HepG2 (cell line): Measurements from ENCODE around the gene FKBP5. TPM values are rescaled to one million over a fixed set of nuclear protein-coding genes. Genes with fewer than 3 reads are reported as not detected.

Source experiments
- ARID5B ChIP-seq: IDR thresholded peaks from 2 replicates; pipeline ENCODE4 v1.4.0; 2020; ENCODE audit warnings: mild to moderate bottlenecking, missing genetic modification reagents
- DNMT1 ChIP-seq: sonication (generic); formaldehyde crosslinking; IDR thresholded peaks from 2 replicates; pipeline ENCODE4 v1.5.1; 2020; ENCODE audit warnings: mild to moderate bottlenecking, missing genetic modification reagents
- GATAD1 ChIP-seq: IDR thresholded peaks from 2 replicates; pipeline ENCODE4 v1.6.1; 2016; ENCODE audit warnings: missing genetic modification reagents, missing compliant biosample characterization
- HNRNPK ChIP-seq: fragments of 200-400 bp; formaldehyde crosslinking; IDR thresholded peaks from 2 replicates; pipeline ENCODE4 v1.6.1; 2018; ENCODE audit warnings: low read length, low read depth, moderate library complexity, mild to moderate bottlenecking; ENCODE audit not compliant: poor library complexity, severe bottlenecking
- KAT7 ChIP-seq: IDR thresholded peaks from 2 replicates; pipeline ENCODE4 v1.6.1; 2018; ENCODE audit warnings: borderline replicate concordance, missing compliant biosample characterization
- KLF9 ChIP-seq: IDR thresholded peaks from 2 replicates; pipeline ENCODE4 v1.6.1; 2016; ENCODE audit warnings: low read depth
- ONECUT2 ChIP-seq: sonication (generic); formaldehyde crosslinking; IDR thresholded peaks from 2 replicates; pipeline ENCODE4 v1.4.0; 2020; ENCODE audit warnings: missing genetic modification reagents
- RXRB ChIP-seq: IDR thresholded peaks from 2 replicates; pipeline ENCODE4 v1.6.1; 2016; ENCODE audit warnings: borderline replicate concordance, missing genetic modification reagents, missing compliant biosample characterization
- SNRNP70 ChIP-seq: fragments of 200-400 bp; formaldehyde crosslinking; IDR thresholded peaks from 2 replicates; pipeline ENCODE4 v1.6.1; 2017; ENCODE audit warnings: mild to moderate bottlenecking, low read depth, low read length, moderate library complexity
- THAP11 ChIP-seq: IDR thresholded peaks from 2 replicates; pipeline ENCODE4 v1.6.1; 2016; ENCODE audit warnings: missing biosample characterization, missing genetic modification reagents
- ZBTB40 ChIP-seq, 2 experiments: fragments of 450-650 bp in 1 of 2; sonication (generic) in 1 of 2; formaldehyde crosslinking in 1 of 2; IDR thresholded peaks; 2 replicates each; pipeline versions ENCODE4 v1.6.1 to v1.8.0; 2016 to 2022; ENCODE audit warnings: antibody characterized with exemption in 1 of 2, mild to moderate bottlenecking in 1 of 2, missing genetic modification reagents in 1 of 2
- ZBTB8A ChIP-seq: sonication (generic); formaldehyde crosslinking; IDR thresholded peaks from 2 replicates; pipeline ENCODE4 v1.4.0; 2020; ENCODE audit warnings: mild to moderate bottlenecking, low read depth, missing genetic modification reagents, borderline replicate concordance
- ZNF234 ChIP-seq: sonication (generic); formaldehyde crosslinking; conservative IDR thresholded peaks from 2 replicates; pipeline ENCODE4 v1.5.1; 2020; ENCODE audit warnings: mild to moderate bottlenecking, missing genetic modification reagents
- ZNF549 ChIP-seq: sonication (generic); formaldehyde crosslinking; IDR thresholded peaks from 2 replicates; pipeline ENCODE4 v1.5.0; 2020; ENCODE audit warnings: missing genetic modification reagents
- ZSCAN20 ChIP-seq: sonication (generic); formaldehyde crosslinking; IDR thresholded peaks from 2 replicates; pipeline ENCODE4 v1.4.0; 2020; ENCODE audit warnings: missing genetic modification reagents, mild to moderate bottlenecking, borderline replicate concordance
- polyA plus RNA-seq, 8 experiments: library from polyadenylated mRNA; depleted of rRNA in 3 of 8; stranded (reverse) in 7 of 8; unstranded in 1 of 8; fragments of >200 nt; fragmentation: Illumina TruSeq in 4 of 8; extraction: Trizol in 4 of 8; gene quantifications; 2 replicates each; pipeline versions ENCODE4 v1.2.1 to v1.2.3, GENCODE V29; 2011 to 2016; ENCODE audit warnings: low read depth in 4 of 8, missing spikeins in 1 of 8, mixed read lengths in 1 of 8; ENCODE audit not compliant: insufficient read depth in 1 of 8
- total RNA-seq, 5 experiments: library from RNA; depleted of rRNA; stranded (reverse); fragments of >200 nt; fragmentation: Illumina TruSeq; extraction: Trizol; gene quantifications; 2 replicates each; pipeline ENCODE4 v1.2.3, GENCODE V29; 2016; ENCODE audit warnings: low read depth in 1 of 5

Gene FKBP5
- total and polyA plus RNA-seq, 2 of the 13 experiments (the other 11 are each of a cell fraction or from before 2014, with no cell fraction given) = 8.0 to 17.4 TPM

GRCh38 chr6:35583893-35584688 is 104.6 kb downstream of the FKBP5 start (continued):
- TF ChIP-seq ZBTB40 (IDR thresholded peaks at IDR 0.05) = no peak
- TF ChIP-seq ZBTB40 (CRISPR knock-in tag; IDR thresholded peaks at IDR 0.05) = no peak
- no peak for TF ChIP-seq SNRNP70
- TF ChIP-seq HNRNPK = no peak
- TF ChIP-seq ONECUT2 (CRISPR knock-in tag) = no peak
- TF ChIP-seq DNMT1 (CRISPR knock-in tag) = no peak
- peak; percentile 41; the same call in 1 of the 2 replicates for TF ChIP-seq ARID5B (CRISPR knock-in tag)
- TF ChIP-seq ZNF234 (CRISPR knock-in tag) = no peak
- no peak for TF ChIP-seq ZSCAN20 (CRISPR knock-in tag)
- TF ChIP-seq ZBTB8A (CRISPR knock-in tag) = no peak
- TF ChIP-seq KLF9 (CRISPR knock-in tag) = no peak
- no peak for TF ChIP-seq KAT7 (CRISPR knock-in tag)
- TF ChIP-seq GATAD1 (CRISPR knock-in tag) = 0 out of 2 replicates have a peak, but pooled peaks have one; percentile 29
- peak; percentile 46; the same call in 1 of the 2 replicates for TF ChIP-seq THAP11
- TF ChIP-seq RXRB = peak; percentile 23; the same call in 1 of the 2 replicates
- no peak for TF ChIP-seq ZNF549 (CRISPR knock-in tag)
